Activated CD8-positive, alpha-beta memory T cell treated with anti-CD3 and anti-CD28 coated beads, Interleukin-2, amount 50 U/mL, for 48 hours (primary cell): ENCODE measurements around the gene CXorf66.
"Not testable (repeated sequence)": the region's sequence is repeated elsewhere in the genome, so short reads cannot be mapped to it uniquely, and the experiment has no call there.

Source experiments
- DNase-seq: peaks from one replicate; pipeline ENCODE4 v3.0.0-alpha.2; 2020

Gene CXorf66

DNA sequence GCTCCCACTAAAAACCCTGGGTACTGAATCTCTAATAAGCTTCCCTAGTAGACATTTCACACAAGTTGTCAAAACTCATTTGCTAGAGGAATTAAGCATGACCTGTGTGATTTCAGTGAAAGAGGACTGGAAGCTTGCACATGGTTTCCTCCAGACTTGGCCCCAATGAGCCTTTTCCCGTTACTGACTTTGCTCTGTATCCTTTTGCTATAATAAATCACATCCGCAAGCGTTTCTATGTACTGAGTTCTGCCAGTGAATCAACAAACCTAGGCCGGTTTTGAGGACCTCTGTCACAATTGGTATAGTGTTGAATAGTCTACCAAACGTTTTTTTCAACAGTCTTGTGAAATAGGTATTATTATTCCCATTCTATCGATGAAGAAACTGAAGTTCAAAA lies 40.6 kb downstream of the CXorf66 start:
- DNase-seq: no peak

DNA sequence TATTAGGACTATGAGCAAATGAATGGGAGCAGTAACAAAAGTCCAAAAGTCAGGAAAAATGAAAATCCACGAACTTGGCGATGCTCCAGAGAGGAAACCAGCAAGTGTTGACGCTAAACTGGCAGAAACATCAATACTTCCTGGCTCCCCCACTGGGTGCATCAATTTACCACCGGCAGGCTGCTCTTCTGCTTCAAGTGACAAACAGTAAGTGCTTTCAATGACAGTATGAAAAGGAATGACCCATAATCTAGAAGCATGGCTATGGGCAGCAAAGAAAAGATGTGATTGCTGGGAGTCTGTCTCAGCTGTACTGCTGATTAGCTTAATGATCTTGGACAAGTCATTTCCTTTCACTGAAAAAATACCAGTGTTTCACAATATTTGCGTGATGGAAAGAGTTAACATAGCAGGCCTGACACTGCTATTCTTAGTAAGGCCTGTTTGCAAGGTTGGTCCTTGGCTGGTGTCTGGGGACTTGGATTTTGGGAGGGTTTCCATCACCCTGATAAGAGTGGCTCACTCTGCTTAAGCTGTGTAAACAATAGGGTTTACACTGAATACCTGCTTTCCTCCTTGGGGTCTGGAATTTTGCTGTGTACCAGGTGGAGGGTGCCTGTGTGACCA lies 41.1 kb downstream of the CXorf66 start:
- no peak for DNase-seq

DNA sequence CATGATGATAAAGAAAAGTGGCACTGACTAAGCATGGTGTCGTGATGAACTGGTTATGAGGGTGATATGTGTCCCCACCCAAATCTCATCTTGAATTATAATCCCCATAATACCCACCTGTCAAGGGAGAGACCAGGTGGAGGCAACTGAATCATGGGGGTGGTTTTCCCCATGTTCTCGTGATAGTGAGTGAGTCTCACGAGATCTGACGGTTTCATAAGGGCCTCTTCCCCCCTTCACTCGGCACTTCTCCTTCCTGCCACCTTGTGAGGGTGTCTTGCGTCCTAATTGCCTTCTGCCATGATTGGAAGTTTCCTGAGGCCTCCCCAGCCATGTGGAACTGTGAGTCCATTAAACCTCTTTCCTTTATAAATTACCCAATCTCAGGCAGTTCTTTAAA lies 44.2 kb downstream of the CXorf66 start:
- not testable (repeated sequence) for DNase-seq

DNA sequence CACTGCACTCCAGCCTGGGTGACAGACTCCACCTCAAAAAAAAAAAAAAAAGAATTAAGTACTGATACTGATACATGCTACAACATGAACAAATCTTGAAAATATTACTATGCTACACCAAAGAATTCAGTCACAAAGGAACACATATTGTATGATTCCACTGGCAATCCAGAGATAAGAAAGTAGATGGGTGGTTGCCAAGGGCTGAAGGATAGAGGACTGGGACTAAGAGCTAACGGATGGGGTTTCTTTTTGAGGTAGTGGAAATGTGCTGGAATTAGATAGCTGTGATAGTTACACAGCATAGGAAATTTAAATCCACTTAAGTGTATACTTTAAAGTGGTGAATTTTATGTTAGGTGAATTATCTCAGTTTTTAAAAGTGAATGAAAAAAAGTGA lies 45.0 kb downstream of the CXorf66 start:
- DNase-seq: no peak

DNA sequence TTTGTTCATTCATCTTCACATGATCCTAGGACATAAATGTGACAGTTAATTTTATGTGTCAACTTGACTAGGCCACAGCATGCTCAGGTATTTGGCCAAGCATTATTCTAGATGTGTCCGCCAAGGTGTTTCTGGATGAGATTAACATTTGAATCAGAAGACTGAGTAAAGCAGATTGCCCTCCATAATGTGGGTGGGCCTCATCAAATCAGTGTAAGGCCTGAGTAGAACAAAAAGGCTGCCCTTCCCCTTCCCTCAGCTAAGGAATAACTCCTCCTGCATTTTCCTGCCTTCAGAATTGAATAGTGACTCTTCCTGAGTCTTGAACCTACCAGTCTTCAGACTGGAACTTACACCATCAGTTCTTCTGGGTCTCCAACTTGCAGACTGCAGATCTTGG lies 50.9 kb downstream of the CXorf66 start:
- no peak for DNase-seq

DNA sequence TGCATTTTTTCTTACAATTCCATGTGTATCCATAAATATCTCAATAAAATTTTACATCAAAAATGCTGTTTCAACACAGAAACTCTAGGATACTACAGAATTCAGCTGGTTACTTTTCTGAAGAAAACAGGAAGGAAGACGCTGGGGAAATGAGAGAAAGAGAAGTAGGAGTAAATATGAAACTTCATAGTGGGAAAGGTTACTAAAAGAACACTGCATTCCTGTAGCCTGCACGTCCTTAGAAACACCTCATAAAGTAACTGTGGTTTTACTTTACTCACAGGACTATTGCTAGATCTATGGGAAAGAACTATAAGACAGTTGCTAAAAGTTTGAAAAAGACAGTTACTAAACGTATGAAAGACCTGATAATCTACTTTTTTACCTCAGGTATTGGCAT lies 55.6 kb downstream of the CXorf66 start:
- no peak for DNase-seq

DNA sequence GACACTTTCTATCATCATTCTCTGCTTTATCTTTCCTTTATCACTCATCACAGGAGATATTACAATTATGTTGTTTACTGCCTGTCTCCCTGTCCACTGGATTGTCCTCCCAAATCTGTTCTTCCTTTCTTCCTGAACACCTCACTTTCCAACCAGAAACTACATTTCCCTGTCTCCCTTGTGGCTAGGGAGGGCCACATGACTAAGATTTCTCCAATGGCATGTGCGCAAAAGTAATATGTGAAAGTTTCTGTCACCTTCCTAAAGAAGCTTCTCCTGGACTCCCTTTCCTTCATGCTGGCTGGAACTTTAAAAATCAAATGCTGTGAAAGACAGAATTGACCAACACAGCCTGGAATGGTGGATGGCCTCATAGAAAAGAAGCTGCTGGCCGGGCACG lies 58.2 kb downstream of the CXorf66 start:
- DNase-seq: no peak

DNA sequence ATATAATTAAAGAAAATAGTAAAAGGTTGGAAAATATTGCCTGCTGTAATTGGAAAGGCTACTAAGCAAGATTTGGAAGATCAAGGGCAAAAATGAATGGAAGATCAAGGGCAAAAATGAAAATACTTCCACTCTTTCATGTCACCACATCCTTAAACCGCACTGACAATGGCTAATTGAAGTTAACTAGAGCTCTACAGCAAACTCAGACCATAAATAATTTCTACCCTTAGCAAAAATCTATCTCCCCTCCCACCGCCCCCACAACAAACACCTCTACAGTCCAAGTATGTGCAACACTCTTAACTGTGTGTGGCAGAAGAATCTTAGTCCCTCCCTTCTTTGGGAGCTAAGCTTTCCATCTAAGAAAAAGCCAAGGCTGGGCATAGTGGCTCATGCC lies 59.6 kb downstream of the CXorf66 start:
- DNase-seq: no peak
